Lung (tissue), 12 donors: ENCODE results near the gene NAALADL2. TPM values are rescaled to one million over a fixed set of nuclear protein-coding genes. Genes with fewer than 3 reads are reported as not detected.

Experiments
- ATAC-seq: fragments of 200-7000 bp; cut with Tn5 transposase; one replicate; pipeline ENCODE4 v1.9.1; 2020; ENCODE audit warnings: moderate number of reproducible peaks; ENCODE audit not compliant: insufficient read depth, low FRiP score
- DNase-seq, 3 donors: peaks; one replicate each; pipeline ENCODE4 v3.0.0-alpha.2; 2013 to 2017
- H3K27ac ChIP-seq, 2 donors: one replicate each; pipeline ENCODE4 v1.5.1; 2013; ENCODE audit warnings: mild to moderate bottlenecking in 2 of 2, moderate library complexity in 2 of 2, control low read depth in 1 of 2, inconsistent platforms in 1 of 2, low read depth in 1 of 2, low read length in 1 of 2
- H3K27me3 ChIP-seq, 3 donors: one replicate each; pipeline ENCODE4 v1.5.1; 2013; ENCODE audit warnings: low read length in 2 of 3; ENCODE audit not compliant: control insufficient read depth in 3 of 3, insufficient read depth in 3 of 3
- H3K36me3 ChIP-seq, 4 donors: one replicate each; pipeline ENCODE4 v1.5.1; 2013; ENCODE audit warnings: low read length in 4 of 4, mild to moderate bottlenecking in 1 of 4, moderate library complexity in 1 of 4; ENCODE audit not compliant: control insufficient read depth in 4 of 4, insufficient read depth in 4 of 4
- H3K4me1 ChIP-seq, 5 donors: one replicate each; pipeline ENCODE4 v1.5.1; 2013; ENCODE audit warnings: low read length in 5 of 5, mild to moderate bottlenecking in 2 of 5, moderate library complexity in 1 of 5; ENCODE audit not compliant: control insufficient read depth in 5 of 5, insufficient read depth in 5 of 5
- H3K4me3 ChIP-seq: one replicate; pipeline ENCODE4 v1.5.1; 2013; ENCODE audit warnings: mild to moderate bottlenecking, control low read depth, moderate library complexity
- H3K9ac ChIP-seq, 2 donors: one replicate each; pipeline ENCODE4 v1.5.1; 2013; ENCODE audit warnings: low read length in 2 of 2, control low read depth in 1 of 2; ENCODE audit not compliant: insufficient read depth in 1 of 2
- H3K9me3 ChIP-seq, 4 donors: one replicate each; pipeline ENCODE4 v1.5.1; 2013; ENCODE audit warnings: low read length in 3 of 4, mild to moderate bottlenecking in 1 of 4, moderate library complexity in 1 of 4; ENCODE audit not compliant: control insufficient read depth in 4 of 4, insufficient read depth in 3 of 4
- CTCF ChIP-seq: IDR thresholded peaks from 2 replicates; pipeline ENCODE4 v1.5.1; 2012; ENCODE audit warnings: mild to moderate bottlenecking; ENCODE audit errors: control extremely low read depth, extremely low read depth
- WGBS, 2 donors: extraction: QIAGEN DNeasy Blood & Tissue Kit; methylation state at CpG; one replicate each; pipeline ENCODE4 v1.1.7; 2013; 5-methylcytosine and 5-hydroxymethylcytosine counted together
- polyA plus RNA-seq, 2 donors: library from polyadenylated mRNA; stranded (reverse); fragments of 200-250 nt; gene quantifications; one replicate each; pipeline ENCODE4 v1.2.1, GENCODE V29; 2013
- total RNA-seq, 2 donors: library from RNA; depleted of rRNA in 1 of 2; stranded (reverse); fragments of >200 nt in 1 of 2; gene quantifications; one replicate each; pipeline ENCODE4 v1.2.1, GENCODE V29; 2014 to 2021
- donor health status: control.
- donor health status: control.
- donor health status: Bipolar disorder and iron deficiency.
- donor health status: healthy.
- donor health status: DM: yes; HTN: yes; CAD: no.

Gene NAALADL2
- total and polyA plus RNA-seq, 4 donors = 0.49 to 46.7 (median 4.7) TPM

GRCh38 chr3:175836617-175837016 lies 977.5 kb downstream of the NAALADL2 start:
- Histone ChIP-seq H3K27ac (no peak overlapping the region), H3K9me3 (no peaks in the 10 kb centered on the region), H3K4me3 (no peak overlapping the region), H3K4me1 (no peaks in the 10 kb centered on the region), H3K36me3 (no peaks in the 10 kb centered on the region), H3K27me3 (no peaks in the 10 kb centered on the region), H3K9ac (no peak overlapping the region)
- no peak for DNase-seq
- 66 to 71% methylated on average over 4 of the region's 4 CpGs for WGBS, 2 donors
- no peak for TF ChIP-seq CTCF
- no peak for ATAC-seq

- Histone ChIP-seq H3K4me1 (no peaks in the 10 kb centered on the region), H3K27ac (no peak overlapping the region), H3K9me3 (no peaks in the 10 kb centered on the region), H3K9ac (no peak overlapping the region), H3K27me3 (no peaks in the 10 kb centered on the region), H3K4me3 (no peak overlapping the region), H3K36me3 (no peaks in the 10 kb centered on the region)
- DNase-seq (no peak), ATAC-seq (no peak)
- no peak for TF ChIP-seq CTCF
- 81 to 90% methylated on average over 2 of the region's 2 CpGs for WGBS, 2 donors
Measured at GRCh38 chr3:175837962-175838361, 978.8 kb downstream of the NAALADL2 start.

GRCh38 chr3:175839366-175840005 lies 980.4 kb downstream of the NAALADL2 start:
- no peak overlapping the region for H3K4me3 ChIP-seq
- TF ChIP-seq CTCF = no peak

GRCh38 chr3:175851541-175851940 lies 992.4 kb downstream of the NAALADL2 start:
- no peak for DNase-seq
- Histone ChIP-seq H3K27me3 (no peaks in the 10 kb centered on the region), H3K9ac (no peak overlapping the region), H3K4me1 (no peaks in the 10 kb centered on the region), H3K27ac (no peak overlapping the region), H3K4me3 (no peak overlapping the region), H3K9me3 (no peaks in the 10 kb centered on the region), H3K36me3 (no peaks in the 10 kb centered on the region)
- 81 to 82% methylated on average over 7 of the region's 7 CpGs for WGBS, 2 donors
- ATAC-seq = no peak
- TF ChIP-seq CTCF = no peak

More at GRCh38 chr3:175839366-175840005, 980.4 kb downstream of the NAALADL2 start:
- ATAC-seq (no peak), DNase-seq (no peak)
- 78 to 84% methylated on average over 2 of the region's 2 CpGs for WGBS, 2 donors
- H3K27ac ChIP-seq = no peak overlapping the region
- H3K27me3 ChIP-seq = no peaks in the 10 kb centered on the region
- no peaks in the 10 kb centered on the region for H3K9me3 ChIP-seq
- no peaks in the 10 kb centered on the region for H3K4me1 ChIP-seq
- no peak overlapping the region for H3K9ac ChIP-seq
- no peaks in the 10 kb centered on the region for H3K36me3 ChIP-seq
